ENCODE results near the gene CPEB1.
"Not testable (repeated sequence)": the region's sequence is repeated elsewhere in the genome, so short reads cannot be mapped to it uniquely, and the experiment has no call there.

The CPEB1 gene

GRCh38 chr15:82504074-82504473 lies 143.1 kb downstream of the CPEB1 start:
- DNase-seq = not testable (repeated sequence)

- not testable (repeated sequence) for DNase-seq
Measured at GRCh38 chr15:82502700-82503339, 144.3 kb downstream of the CPEB1 start.

GRCh38 chr15:82500772-82501171 lies 146.4 kb downstream of the CPEB1 start:
- not testable (repeated sequence) for DNase-seq

GRCh38 chr15:82497978-82498377 lies 149.2 kb downstream of the CPEB1 start:
- DNase-seq = not testable (repeated sequence)

Data from Kasumi-1 (cell line).